Measurements from ENCODE around the gene SPOP. TPM values are rescaled to one million over a fixed set of nuclear protein-coding genes. Genes with fewer than 3 reads are reported as not detected.

Gene SPOP
- total RNA-seq, 1 donor from 2014 or later, result 50.1 TPM

DNA sequence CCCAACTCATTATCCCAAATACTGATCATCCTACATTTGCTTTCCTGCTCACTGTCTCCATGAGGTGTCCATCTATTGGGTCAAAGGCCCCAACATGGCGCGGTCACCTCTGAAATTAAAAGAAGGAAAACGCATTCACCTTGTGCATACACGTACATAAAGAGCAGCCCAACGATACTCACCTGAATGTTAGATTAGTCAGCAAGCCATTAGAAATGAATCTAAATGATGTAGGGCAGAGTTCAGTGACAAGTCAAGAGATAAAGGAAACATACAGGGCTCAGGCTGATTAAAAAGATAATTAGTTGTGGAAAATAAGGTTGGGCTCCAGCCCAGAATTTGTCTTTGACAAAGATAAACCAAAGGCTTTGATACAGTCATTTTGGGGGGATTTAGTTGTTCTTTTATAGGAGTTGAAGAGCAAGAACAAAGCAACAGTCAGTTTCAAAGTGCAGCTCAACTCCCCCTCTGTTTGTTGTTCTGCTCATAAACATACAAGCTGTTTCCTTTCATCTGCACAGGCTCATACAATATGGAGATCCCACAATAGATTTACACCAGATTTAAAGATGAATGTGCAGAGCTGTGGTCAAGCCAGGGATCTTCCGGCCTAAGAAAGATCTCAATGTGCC lies 81.2 kb downstream of the SPOP start:
- Mint-ChIP-seq H3K4me1 (ENCODE audit: low read depth) (peaks cover 7% of the 10 kb centered on the region), H3K36me3 (ENCODE audit: low read depth) (peaks cover 45% of the 10 kb centered on the region), H3K4me3 (ENCODE audit: low read depth) (no peak overlapping the region), H3K27ac (no peak overlapping the region), H3K27me3 (ENCODE audit: low read depth) (no peaks in the 10 kb centered on the region), H3K9me3 (no peaks in the 10 kb centered on the region)
- DNase-seq (ENCODE audit: low spot score), result no peak
- intact Hi-C loops (cut with micrococcal nuclease), result no loop called here

GRCh38 chr17:49595980-49596379 lies 81.9 kb downstream of the SPOP start:
- peaks cover 7% of the 10 kb centered on the region for H3K4me1 Mint-ChIP-seq (ENCODE audit: low read depth)
- no peak for DNase-seq (ENCODE audit: low spot score)
- H3K27me3 Mint-ChIP-seq (ENCODE audit: low read depth), result no peaks in the 10 kb centered on the region
- no peaks in the 10 kb centered on the region for H3K9me3 Mint-ChIP-seq
- intact Hi-C loops (cut with micrococcal nuclease), result no loop called here
- H3K4me3 Mint-ChIP-seq (ENCODE audit: low read depth), result no peak overlapping the region
- H3K27ac Mint-ChIP-seq, result no peak overlapping the region
- H3K36me3 Mint-ChIP-seq (ENCODE audit: low read depth), result peaks cover 37% of the 10 kb centered on the region

GRCh38 chr17:49595328-49595727 lies 82.6 kb downstream of the SPOP start:
- no peaks in the 10 kb centered on the region for H3K27me3 Mint-ChIP-seq (ENCODE audit: low read depth)
- no peaks in the 10 kb centered on the region for H3K9me3 Mint-ChIP-seq
- DNase-seq (ENCODE audit: low spot score), result no peak
- no peak overlapping the region for H3K27ac Mint-ChIP-seq
- no peak overlapping the region for H3K4me3 Mint-ChIP-seq (ENCODE audit: low read depth)
- intact Hi-C loops (cut with micrococcal nuclease), result no loop called here
- peaks cover 7% of the 10 kb centered on the region for H3K4me1 Mint-ChIP-seq (ENCODE audit: low read depth)
- H3K36me3 Mint-ChIP-seq (ENCODE audit: low read depth), result peaks cover 35% of the 10 kb centered on the region

- Mint-ChIP-seq H3K9me3 (no peaks in the 10 kb centered on the region), H3K4me1 (ENCODE audit: low read depth) (peaks cover 5% of the 10 kb centered on the region), H3K4me3 (ENCODE audit: low read depth) (no peak overlapping the region), H3K27ac (no peak overlapping the region), H3K36me3 (ENCODE audit: low read depth) (peaks cover 13% of the 10 kb centered on the region), H3K27me3 (ENCODE audit: low read depth) (no peaks in the 10 kb centered on the region)
- no peak for DNase-seq (ENCODE audit: low spot score)
- intact Hi-C loops (cut with micrococcal nuclease), result no loop called here
These were observed 85.6 kb downstream of the SPOP start for GRCh38 chr17:49592263-49592662.

GRCh38 chr17:49590874-49591273 lies 87.0 kb downstream of the SPOP start:
- Mint-ChIP-seq H3K27ac (no peak overlapping the region), H3K36me3 (ENCODE audit: low read depth) (peaks cover 3% of the 10 kb centered on the region), H3K4me1 (ENCODE audit: low read depth) (no peaks in the 10 kb centered on the region), H3K27me3 (ENCODE audit: low read depth) (no peaks in the 10 kb centered on the region), H3K4me3 (ENCODE audit: low read depth) (no peak overlapping the region), H3K9me3 (no peaks in the 10 kb centered on the region)
- intact Hi-C loops (cut with micrococcal nuclease), result no loop called here
- DNase-seq (ENCODE audit: low spot score), result no peak

DNA sequence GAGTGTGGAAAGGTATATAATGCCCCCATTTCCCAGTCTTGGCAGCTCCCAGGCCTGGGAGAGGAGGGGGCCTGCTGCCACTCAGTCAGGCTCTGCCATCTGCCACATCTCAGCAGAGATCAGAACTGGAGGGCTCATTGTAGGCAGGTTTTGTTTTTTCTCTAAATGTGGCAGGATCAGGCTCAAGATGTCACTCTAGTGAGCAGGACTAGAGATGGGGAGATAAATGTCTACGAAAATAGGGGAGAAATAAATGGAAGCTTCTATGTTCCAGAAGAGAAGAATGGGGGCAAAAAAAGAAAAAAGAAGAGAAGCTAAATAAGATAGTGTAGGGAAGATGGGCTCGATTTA lies 88.3 kb downstream of the SPOP start:
- H3K4me3 Mint-ChIP-seq (ENCODE audit: low read depth), result no peak overlapping the region
- no peaks in the 10 kb centered on the region for H3K27me3 Mint-ChIP-seq (ENCODE audit: low read depth)
- no peaks in the 10 kb centered on the region for H3K4me1 Mint-ChIP-seq (ENCODE audit: low read depth)
- H3K9me3 Mint-ChIP-seq, result no peaks in the 10 kb centered on the region
- no peak overlapping the region for H3K27ac Mint-ChIP-seq
- no peaks in the 10 kb centered on the region for H3K36me3 Mint-ChIP-seq (ENCODE audit: low read depth)
- intact Hi-C loops (cut with micrococcal nuclease), result no loop called here
- no peak for DNase-seq (ENCODE audit: low spot score)

GRCh38 chr17:49588726-49589576 lies 88.9 kb downstream of the SPOP start:
- no peaks in the 10 kb centered on the region for H3K36me3 Mint-ChIP-seq (ENCODE audit: low read depth)
- no peak overlapping the region for H3K27ac Mint-ChIP-seq
- no peak overlapping the region for H3K4me3 Mint-ChIP-seq (ENCODE audit: low read depth)
- intact Hi-C loops (cut with micrococcal nuclease), result no loop called here
- H3K9me3 Mint-ChIP-seq, result no peaks in the 10 kb centered on the region
- H3K27me3 Mint-ChIP-seq (ENCODE audit: low read depth), result no peaks in the 10 kb centered on the region
- no peak for DNase-seq (ENCODE audit: low spot score)
- no peaks in the 10 kb centered on the region for H3K4me1 Mint-ChIP-seq (ENCODE audit: low read depth)

DNA sequence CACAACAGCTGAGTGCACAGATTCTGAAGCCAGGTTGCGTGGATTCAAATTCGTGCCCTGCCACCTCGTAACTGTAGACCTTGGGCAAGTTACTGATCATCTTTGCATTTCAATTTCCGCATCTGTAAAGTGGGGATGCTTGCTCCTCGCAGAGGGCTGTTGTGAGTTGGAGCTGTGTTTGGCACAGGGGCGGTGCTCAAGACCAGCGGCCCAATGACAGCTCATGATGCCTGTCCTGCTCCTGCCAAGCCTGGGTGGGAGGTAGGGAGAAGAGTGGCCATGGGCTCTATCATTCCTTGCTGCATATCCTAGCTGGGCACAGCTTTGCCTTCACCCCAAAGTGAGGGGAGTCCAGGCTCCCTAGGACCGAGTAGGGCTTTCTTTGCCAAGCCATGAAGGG lies 89.6 kb downstream of the SPOP start:
- intact Hi-C loops (cut with micrococcal nuclease), result no loop called here
- no peaks in the 10 kb centered on the region for H3K4me1 Mint-ChIP-seq (ENCODE audit: low read depth)
- H3K9me3 Mint-ChIP-seq, result no peaks in the 10 kb centered on the region
- H3K4me3 Mint-ChIP-seq (ENCODE audit: low read depth), result no peak overlapping the region
- no peak for DNase-seq (ENCODE audit: low spot score)
- H3K27ac Mint-ChIP-seq, result no peak overlapping the region
- no peaks in the 10 kb centered on the region for H3K36me3 Mint-ChIP-seq (ENCODE audit: low read depth)
- H3K27me3 Mint-ChIP-seq (ENCODE audit: low read depth), result no peaks in the 10 kb centered on the region

- Mint-ChIP-seq H3K27me3 (ENCODE audit: low read depth) (no peaks in the 10 kb centered on the region), H3K27ac (no peak overlapping the region), H3K9me3 (no peaks in the 10 kb centered on the region), H3K4me3 (ENCODE audit: low read depth) (no peak overlapping the region), H3K4me1 (ENCODE audit: low read depth) (no peaks in the 10 kb centered on the region), H3K36me3 (ENCODE audit: low read depth) (no peaks in the 10 kb centered on the region)
- no peak for DNase-seq (ENCODE audit: low spot score)
- intact Hi-C loops (cut with micrococcal nuclease), result no loop called here
These were observed 90.4 kb downstream of the SPOP start for GRCh38 chr17:49587366-49588073.

- Mint-ChIP-seq H3K4me1 (ENCODE audit: low read depth) (no peaks in the 10 kb centered on the region), H3K9me3 (no peaks in the 10 kb centered on the region), H3K36me3 (ENCODE audit: low read depth) (no peaks in the 10 kb centered on the region), H3K27me3 (ENCODE audit: low read depth) (no peaks in the 10 kb centered on the region), H3K27ac (no peak overlapping the region), H3K4me3 (ENCODE audit: low read depth) (no peak overlapping the region)
- intact Hi-C loops (cut with micrococcal nuclease), result no loop called here
- no peak for DNase-seq (ENCODE audit: low spot score)
These were observed 92.4 kb downstream of the SPOP start for GRCh38 chr17:49585422-49586027.

DNA sequence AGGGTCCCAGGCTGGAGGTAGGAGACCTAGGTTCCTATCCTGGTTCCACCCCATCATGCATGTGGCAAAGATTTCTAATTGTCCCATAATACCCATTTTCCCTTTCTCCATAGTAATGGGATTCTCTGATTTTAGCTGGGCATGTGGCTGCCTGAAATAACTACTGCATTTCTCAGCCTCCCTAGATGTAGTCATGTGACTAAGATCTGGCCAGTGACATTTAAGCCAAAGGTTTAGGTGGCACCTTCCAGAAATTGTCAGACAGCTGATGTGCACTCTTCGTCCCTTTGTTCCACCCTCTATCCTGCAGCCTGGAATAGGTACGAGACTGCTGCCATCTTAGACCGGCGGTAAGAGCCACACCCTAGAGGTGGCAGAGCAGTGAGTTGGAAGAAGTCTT lies 94.0 kb downstream of the SPOP start:
- intact Hi-C loops (cut with micrococcal nuclease), result no loop called here
- no peaks in the 10 kb centered on the region for H3K4me1 Mint-ChIP-seq (ENCODE audit: low read depth)
- H3K36me3 Mint-ChIP-seq (ENCODE audit: low read depth), result no peaks in the 10 kb centered on the region
- no peaks in the 10 kb centered on the region for H3K9me3 Mint-ChIP-seq
- DNase-seq (ENCODE audit: low spot score), result no peak
- no peak overlapping the region for H3K4me3 Mint-ChIP-seq (ENCODE audit: low read depth)
- no peak overlapping the region for H3K27ac Mint-ChIP-seq
- H3K27me3 Mint-ChIP-seq (ENCODE audit: low read depth), result peaks cover under 1% of the 10 kb centered on the region

DNA sequence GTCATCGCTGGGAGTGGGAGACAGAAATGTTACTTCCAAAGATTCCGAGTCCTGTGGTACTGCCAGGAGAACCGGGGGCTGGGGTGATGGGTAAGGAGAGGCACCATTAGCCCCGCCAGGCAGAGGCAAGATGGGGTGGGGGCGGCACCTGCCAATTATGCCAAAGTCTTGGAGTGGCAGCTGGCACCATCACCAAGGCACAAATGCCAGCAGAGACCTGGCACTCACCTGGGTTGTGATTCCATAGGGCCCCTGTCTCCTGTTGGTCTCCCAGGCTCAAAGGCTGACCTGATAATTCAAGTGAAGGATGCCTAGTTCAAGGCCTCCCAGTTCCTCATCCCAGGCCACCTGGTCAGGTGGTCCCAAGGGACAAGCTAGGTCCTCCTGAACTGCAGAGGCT lies 94.7 kb downstream of the SPOP start:
- Mint-ChIP-seq H3K4me1 (ENCODE audit: low read depth) (no peaks in the 10 kb centered on the region), H3K36me3 (ENCODE audit: low read depth) (no peaks in the 10 kb centered on the region), H3K4me3 (ENCODE audit: low read depth) (no peak overlapping the region), H3K27me3 (ENCODE audit: low read depth) (peaks cover 3% of the 10 kb centered on the region), H3K27ac (no peak overlapping the region), H3K9me3 (no peaks in the 10 kb centered on the region)
- no peak for DNase-seq (ENCODE audit: low spot score)
- intact Hi-C loops (cut with micrococcal nuclease), result no loop called here

DNA sequence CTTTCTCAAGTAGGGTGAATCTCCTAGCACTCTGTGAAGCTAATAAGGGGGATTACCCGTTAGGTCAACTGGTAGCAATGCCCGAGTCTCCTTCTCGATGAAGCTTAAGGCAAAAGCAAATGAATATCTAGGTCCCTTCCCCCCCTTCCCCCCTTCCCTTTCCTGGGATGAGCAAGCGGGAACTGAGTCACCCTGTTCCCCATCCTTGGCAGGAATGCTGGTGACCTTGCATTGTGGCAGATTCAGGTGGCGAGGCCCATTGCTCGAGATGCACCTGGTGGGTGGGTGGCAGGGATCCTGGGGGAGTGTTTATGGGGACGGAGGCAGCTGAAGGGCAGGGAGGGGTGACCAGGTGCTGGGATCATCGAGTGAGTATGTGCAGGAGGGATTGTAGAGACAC lies 95.1 kb downstream of the SPOP start:
- Mint-ChIP-seq H3K27me3 (ENCODE audit: low read depth) (peaks cover 7% of the 10 kb centered on the region), H3K4me3 (ENCODE audit: low read depth) (no peak overlapping the region), H3K4me1 (ENCODE audit: low read depth) (peaks cover 3% of the 10 kb centered on the region), H3K9me3 (no peaks in the 10 kb centered on the region), H3K27ac (no peak overlapping the region), H3K36me3 (ENCODE audit: low read depth) (no peaks in the 10 kb centered on the region)
- intact Hi-C loops (cut with micrococcal nuclease), result no loop called here
- no peak for DNase-seq (ENCODE audit: low spot score)

Data from activated T-helper 2 cell treated with anti-CD3 and anti-CD28 coated beads, Interferon-gamma antibody, Interleukin-2, Interleukin-4, amounts not matched to agents 10 μg/mL and 5 μg/mL and 100 μg/mL, durations not matched to agents 14 hours and 24 hours and 36 hours (primary cell).